HG02884 (cell line): ENCODE results near the gene OPCML.

Source experiments
- ATAC-seq: cut with Tn5 transposase; IDR thresholded peaks from one replicate; pipeline ENCODE4 v1.9.1; 2021; ENCODE audit warnings: mild to moderate bottlenecking, moderate library complexity; ENCODE audit not compliant: unreplicated experiment

OPCML gene

GRCh38 chr11:132876239-132876638 lies 656.1 kb downstream of the OPCML start:
- ATAC-seq: no peak

- ATAC-seq: no peak
These were observed 657.7 kb downstream of the OPCML start for GRCh38 chr11:132874638-132875037.

- no peak for ATAC-seq
These were observed 658.5 kb downstream of the OPCML start for GRCh38 chr11:132873841-132874240.

- ATAC-seq: no peak
These were observed 660.1 kb downstream of the OPCML start for GRCh38 chr11:132872211-132872610.

GRCh38 chr11:132866783-132867545 lies 665.3 kb downstream of the OPCML start:
- no peak for ATAC-seq

- no peak for ATAC-seq
These were observed 666.7 kb downstream of the OPCML start for GRCh38 chr11:132865623-132866022.

- ATAC-seq: no peak
These were observed 667.3 kb downstream of the OPCML start for GRCh38 chr11:132864811-132865576.

GRCh38 chr11:132862933-132863332 lies 669.4 kb downstream of the OPCML start:
- ATAC-seq: no peak

- no peak for ATAC-seq
These were observed 670.2 kb downstream of the OPCML start for GRCh38 chr11:132862137-132862536.

GRCh38 chr11:132859306-132859705 lies 673.0 kb downstream of the OPCML start:
- no peak for ATAC-seq

- no peak for ATAC-seq
These were observed 674.1 kb downstream of the OPCML start for GRCh38 chr11:132858223-132858622.

GRCh38 chr11:132856032-132856431 lies 676.3 kb downstream of the OPCML start:
- ATAC-seq: no peak

- no peak for ATAC-seq
These were observed 676.8 kb downstream of the OPCML start for GRCh38 chr11:132855516-132855915.

GRCh38 chr11:132853886-132854285 lies 678.4 kb downstream of the OPCML start:
- no peak for ATAC-seq

- ATAC-seq: no peak
These were observed 679.9 kb downstream of the OPCML start for GRCh38 chr11:132852361-132852760.

- ATAC-seq: no peak
These were observed 681.1 kb downstream of the OPCML start for GRCh38 chr11:132851247-132851646.

- no peak for ATAC-seq
These were observed 682.0 kb downstream of the OPCML start for GRCh38 chr11:132850266-132850665.

- ATAC-seq: no peak
These were observed 684.0 kb downstream of the OPCML start for GRCh38 chr11:132848336-132848735.

- no peak for ATAC-seq
These were observed 686.2 kb downstream of the OPCML start for GRCh38 chr11:132846075-132846474.

GRCh38 chr11:132844956-132845696 lies 687.2 kb downstream of the OPCML start:
- ATAC-seq: no peak

GRCh38 chr11:132840660-132841059 lies 691.6 kb downstream of the OPCML start:
- ATAC-seq: no peak

GRCh38 chr11:132840191-132840590 lies 692.1 kb downstream of the OPCML start:
- ATAC-seq: no peak
